Keratinocyte (primary cell): ENCODE results near the gene FBXO42.

Experiments used
- EZH2 ChIP-seq: IDR thresholded peaks from one replicate; pipeline ENCODE4 v1.6.1; 2012; ENCODE audit warnings: inconsistent platforms, mild to moderate bottlenecking, low read length, moderate library complexity
- TF ChIP-seq, protein P1 (sequence below), 3 experiments: IDR thresholded peaks in 1 of 3; conservative IDR thresholded peaks in 1 of 3; optimal IDR thresholded peaks in 1 of 3; 2 replicates in 2 of 3; 3 replicates in 1 of 3; pipeline versions ENCODE3 to v1.5.1; 2011; ENCODE audit warnings: low read length in 3 of 3, mild to moderate bottlenecking in 3 of 3, moderate library complexity in 2 of 3, control low read depth in 1 of 3, inconsistent platforms in 1 of 3; ENCODE audit not compliant: insufficient read depth in 2 of 3; ENCODE audit errors: extremely low read depth in 1 of 3

DNA sequence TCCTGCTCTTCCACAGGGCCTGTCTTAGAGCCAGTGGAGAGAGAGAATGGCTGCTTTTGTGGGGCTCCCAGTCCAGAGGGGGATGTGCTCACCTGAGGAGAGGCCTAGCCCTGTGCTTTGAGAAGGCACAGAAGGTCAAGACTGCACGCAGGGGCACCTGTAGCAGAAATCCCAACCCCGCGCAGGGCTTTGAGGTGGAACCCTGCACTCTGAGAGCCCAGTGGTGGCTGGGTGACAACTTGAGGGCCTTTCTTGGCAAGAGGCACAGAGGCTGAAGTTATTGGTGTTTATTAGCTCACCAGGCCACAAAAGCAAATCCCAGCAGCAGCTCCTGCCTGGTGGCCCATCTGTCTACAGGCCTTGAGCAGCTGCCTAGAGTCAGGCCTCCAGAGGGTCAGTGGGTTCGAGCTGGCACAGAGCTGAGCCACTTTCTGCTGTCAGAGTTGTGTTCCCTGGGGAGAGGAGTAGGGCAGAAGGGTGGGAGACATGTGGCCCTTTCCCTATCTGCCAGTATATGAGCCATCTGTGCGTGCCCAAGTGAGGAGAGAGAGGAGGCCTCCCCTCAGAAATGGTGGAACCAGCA is 46.2 kb upstream of the FBXO42 start:
- TF ChIP-seq, protein P1, sequence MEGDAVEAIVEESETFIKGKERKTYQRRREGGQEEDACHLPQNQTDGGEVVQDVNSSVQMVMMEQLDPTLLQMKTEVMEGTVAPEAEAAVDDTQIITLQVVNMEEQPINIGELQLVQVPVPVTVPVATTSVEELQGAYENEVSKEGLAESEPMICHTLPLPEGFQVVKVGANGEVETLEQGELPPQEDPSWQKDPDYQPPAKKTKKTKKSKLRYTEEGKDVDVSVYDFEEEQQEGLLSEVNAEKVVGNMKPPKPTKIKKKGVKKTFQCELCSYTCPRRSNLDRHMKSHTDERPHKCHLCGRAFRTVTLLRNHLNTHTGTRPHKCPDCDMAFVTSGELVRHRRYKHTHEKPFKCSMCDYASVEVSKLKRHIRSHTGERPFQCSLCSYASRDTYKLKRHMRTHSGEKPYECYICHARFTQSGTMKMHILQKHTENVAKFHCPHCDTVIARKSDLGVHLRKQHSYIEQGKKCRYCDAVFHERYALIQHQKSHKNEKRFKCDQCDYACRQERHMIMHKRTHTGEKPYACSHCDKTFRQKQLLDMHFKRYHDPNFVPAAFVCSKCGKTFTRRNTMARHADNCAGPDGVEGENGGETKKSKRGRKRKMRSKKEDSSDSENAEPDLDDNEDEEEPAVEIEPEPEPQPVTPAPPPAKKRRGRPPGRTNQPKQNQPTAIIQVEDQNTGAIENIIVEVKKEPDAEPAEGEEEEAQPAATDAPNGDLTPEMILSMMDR (optimal IDR thresholded peaks at IDR 0.05 in 1 of 3, IDR thresholded peaks at IDR 0.05 in 1 of 3, conservative IDR thresholded peaks at IDR 0.05 in 1 of 3; ENCODE audit: extremely low read depth in 1 of 3, insufficient read depth in 2 of 3, low read length in 3 of 3): no peak
- TF ChIP-seq EZH2: no peak
